Natural killer cell (primary cell): Measurements from ENCODE around the gene MID1. TPM values are rescaled to one million over a fixed set of nuclear protein-coding genes. Genes with fewer than 3 reads are reported as not detected.

Source experiments
- ATAC-seq, 3 donors: fragments of 150-1000 bp in 2 of 3; fragments of 200-7000 bp in 1 of 3; cut with Tn5 transposase; 1 replicate in 1 of 3; 2 replicates in 2 of 3; pipeline ENCODE4 v1.10.0; 2021; ENCODE audit warnings: mild to moderate bottlenecking in 2 of 3, moderate library complexity in 2 of 3
- DNase-seq, 2 donors: peaks; one replicate each; pipeline versions ENCODE4 v3.0.0 to v3.0.0-alpha.2; 2013 to 2021; ENCODE audit warnings: mixed read lengths in 1 of 2
- H3K27ac ChIP-seq: one replicate; pipeline ENCODE4 v1.5.1; 2013; ENCODE audit warnings: mild to moderate bottlenecking, low read length
- H3K27me3 ChIP-seq: one replicate; pipeline ENCODE4 v1.6.1; 2013; ENCODE audit warnings: low read length; ENCODE audit not compliant: control insufficient read depth, insufficient read depth
- H3K36me3 ChIP-seq: one replicate; pipeline ENCODE4 v1.6.1; 2013; ENCODE audit warnings: low read length; ENCODE audit not compliant: control insufficient read depth, insufficient read depth
- H3K4me1 ChIP-seq: one replicate; pipeline ENCODE4 v1.6.1; 2013; ENCODE audit warnings: low read length; ENCODE audit not compliant: control insufficient read depth, insufficient read depth
- H3K4me3 ChIP-seq: one replicate; pipeline ENCODE4 v1.5.1; 2013; ENCODE audit warnings: low read length
- H3K9me3 ChIP-seq: one replicate; pipeline ENCODE4 v1.6.1; 2013; ENCODE audit warnings: low read length; ENCODE audit not compliant: control insufficient read depth, insufficient read depth
- H3K27ac Mint-ChIP-seq, 2 donors: one replicate each; pipeline ENCODE4 v1.8.0; 2022; ENCODE audit warnings: mild to moderate bottlenecking in 2 of 2, mixed read lengths in 2 of 2, moderate library complexity in 1 of 2
- H3K27me3 Mint-ChIP-seq, 2 donors: one replicate each; pipeline ENCODE4 v1.8.0; 2022; ENCODE audit warnings: low read depth in 2 of 2, mixed read lengths in 2 of 2
- H3K36me3 Mint-ChIP-seq: one replicate; pipeline ENCODE4 v1.8.0; 2022; ENCODE audit warnings: mixed read lengths
- H3K4me1 Mint-ChIP-seq, 2 donors: one replicate each; pipeline ENCODE4 v1.8.0; 2022; ENCODE audit warnings: mixed read lengths in 2 of 2
- H3K4me3 Mint-ChIP-seq: one replicate; pipeline ENCODE4 v1.8.0; 2022; ENCODE audit warnings: mild to moderate bottlenecking, moderate library complexity, mixed read lengths
- H3K9me3 Mint-ChIP-seq, 2 donors: one replicate each; pipeline ENCODE4 v1.8.0; 2022; ENCODE audit warnings: mixed read lengths in 2 of 2
- CTCF ChIP-seq: fragments of 200-600 bp; IDR thresholded peaks from one replicate; pipeline ENCODE4 v1.8.0; 2022; ENCODE audit warnings: antibody characterized with exemption
- WGBS: methylation state at CpG from one replicate; pipeline ENCODE4 v1.1.7; 2013; ENCODE audit warnings: missing lambda C conversion rate; ENCODE audit not compliant: insufficient coverage; 5-methylcytosine and 5-hydroxymethylcytosine counted together
- intact Hi-C: fragments of 100-400 bp; cut with micrococcal nuclease; formaldehyde crosslinking; loops from one replicate; pipeline ENCODE4 v1.14.2; 2022
- total RNA-seq, 4 donors: library from RNA; stranded (reverse); fragments of 120-200 nt in 1 of 4; gene quantifications; one replicate each; pipeline versions ENCODE4 v1.2.3 to v1.2.4, GENCODE V29; 2013 to 2022

The MID1 gene
- total RNA-seq, 3 donors from 2014 or later (not counting 1 experiment from before 2014, with no cell fraction given), result not detected

- Mint-ChIP-seq H3K4me1 (no peaks in the 10 kb centered on the region), H3K36me3 (no peaks in the 10 kb centered on the region), H3K9me3 (no peaks in the 10 kb centered on the region), H3K27me3 (peaks cover 0 to 4% of the 10 kb centered on the region in 2 donors), H3K4me3 (no peak overlapping the region), H3K27ac (no peak overlapping the region)
- H3K27ac ChIP-seq, result no peak overlapping the region
- WGBS, result 85% methylated on average over 2 of the region's 3 CpGs
- H3K27me3 ChIP-seq, result no peaks in the 10 kb centered on the region
- no peak for TF ChIP-seq CTCF
- H3K4me1 ChIP-seq, result no peaks in the 10 kb centered on the region
- DNase-seq (no peak), ATAC-seq (no peak)
- intact Hi-C loops, result no loop called here
- H3K36me3 ChIP-seq, result no peaks in the 10 kb centered on the region
- no peak overlapping the region for H3K4me3 ChIP-seq
- H3K9me3 ChIP-seq, result no peaks in the 10 kb centered on the region
These were observed 28.2 kb upstream of the MID1 start for GRCh38 chrX:10648614-10649013.

- DNase-seq (no peak), ATAC-seq (no peak)
- Mint-ChIP-seq H3K9me3 (peaks cover 2% of the 10 kb centered on the region in 2 donors), H3K27ac (no peak overlapping the region), H3K27me3 (peaks cover 0 to 6% of the 10 kb centered on the region in 2 donors), H3K4me3 (no peak overlapping the region), H3K36me3 (no peaks in the 10 kb centered on the region), H3K4me1 (no peaks in the 10 kb centered on the region)
- Histone ChIP-seq H3K27me3 (no peaks in the 10 kb centered on the region), H3K27ac (no peak overlapping the region), H3K4me3 (no peak overlapping the region), H3K4me1 (no peaks in the 10 kb centered on the region), H3K9me3 (no peaks in the 10 kb centered on the region), H3K36me3 (no peaks in the 10 kb centered on the region)
- intact Hi-C loops, result no loop called here
- no CpG with 5 or more reads among the region's 1 CpG for WGBS
- TF ChIP-seq CTCF, result no peak
These were observed 16.5 kb upstream of the MID1 start for GRCh38 chrX:10636851-10637250.

- TF ChIP-seq CTCF, result no peak
- no peak for DNase-seq
- H3K27ac Mint-ChIP-seq, result no peak overlapping the region
- Histone ChIP-seq H3K36me3 (no peaks in the 10 kb centered on the region), H3K27ac (no peak overlapping the region), H3K9me3 (no peaks in the 10 kb centered on the region), H3K4me3 (no peak overlapping the region), H3K4me1 (no peaks in the 10 kb centered on the region), H3K27me3 (no peaks in the 10 kb centered on the region)
- H3K4me3 Mint-ChIP-seq, result no peak overlapping the region
- intact Hi-C loops, result no loop called here
- H3K9me3 Mint-ChIP-seq, result peaks cover 2% of the 10 kb centered on the region in 2 donors
- no peak for ATAC-seq
- peaks cover 0 to 6% of the 10 kb centered on the region in 2 donors for H3K27me3 Mint-ChIP-seq
- WGBS, result 0% methylated on average over 2 of the region's 3 CpGs
- no peaks in the 10 kb centered on the region for H3K36me3 Mint-ChIP-seq
- no peaks in the 10 kb centered on the region for H3K4me1 Mint-ChIP-seq
These were observed 16.0 kb upstream of the MID1 start for GRCh38 chrX:10636337-10636736.

GRCh38 chrX:10634392-10635161, 14.2 kb upstream of the MID1 start:
- Histone ChIP-seq H3K27ac (no peak overlapping the region), H3K4me1 (no peaks in the 10 kb centered on the region), H3K36me3 (no peaks in the 10 kb centered on the region), H3K4me3 (no peak overlapping the region), H3K27me3 (no peaks in the 10 kb centered on the region), H3K9me3 (no peaks in the 10 kb centered on the region)
- Mint-ChIP-seq H3K4me1 (no peaks in the 10 kb centered on the region), H3K9me3 (peaks cover 0 to 2% of the 10 kb centered on the region in 2 donors), H3K27ac (no peak overlapping the region), H3K36me3 (no peaks in the 10 kb centered on the region), H3K4me3 (no peak overlapping the region), H3K27me3 (peaks cover 4 to 14% of the 10 kb centered on the region in 2 donors)
- DNase-seq (no peak), ATAC-seq (no peak)
- no peak for TF ChIP-seq CTCF
- intact Hi-C loops, result no loop called here
- 82% methylated on average over 15 of the region's 15 CpGs for WGBS
